ENCODE data around the gene RGS10.
A peak's percentile ranks its signal among the peaks of the same experiment; 100 is the strongest.

RGS10 gene

GRCh38 chr10:119499677-119500002, 42.9 kb downstream of the RGS10 start:
- no peak overlapping the region for H3K9ac ChIP-seq (ENCODE audit: low read depth, low read length)

GRCh38 chr10:119498889-119499676, 43.4 kb downstream of the RGS10 start:
- H3K4me1 ChIP-seq (ENCODE audit: insufficient read depth, low read length) = peaks cover 35% of the 10 kb centered on the region
- H3K27ac ChIP-seq (ENCODE audit: low read length) = peak overlapping the region; percentile 15; the same call in 1 of the 2 replicates
- ATAC-seq (ENCODE audit: insufficient read depth, low read depth) = no peak

More at GRCh38 chr10:119499677-119500002, 42.9 kb downstream of the RGS10 start:
- no peaks in the 10 kb centered on the region for H4K20me1 ChIP-seq (ENCODE audit: insufficient read depth, low read length)
- H3K4me1 ChIP-seq (ENCODE audit: insufficient read depth, low read length) = peaks cover 36% of the 10 kb centered on the region
- peaks cover 3% of the 10 kb centered on the region; the same call in 1 of the 2 replicates for H3K79me2 ChIP-seq (ENCODE audit: insufficient read depth, low read length)
- H3K4me3 ChIP-seq (ENCODE audit: low read depth in 1 of 2, low read length in 2 of 2) = no peak overlapping the region
- peaks cover 21% of the 10 kb centered on the region for H3K36me3 ChIP-seq (ENCODE audit: insufficient read depth, low read length)
- no peak for ATAC-seq (ENCODE audit: insufficient read depth, low read depth)
- no peak overlapping the region for H2AFZ ChIP-seq (ENCODE audit: low read depth, low read length)
- no peak overlapping the region for H3K4me2 ChIP-seq (ENCODE audit: insufficient read depth, low read length)
- H3K9me3 ChIP-seq (ENCODE audit: insufficient read depth, low read length, severe bottlenecking) = no peaks in the 10 kb centered on the region
- DNase-seq = no peak
- 0 out of 2 replicates have a peak overlapping the region, but pooled peaks have one; percentile 15 for H3K27ac ChIP-seq (ENCODE audit: low read length)
- TF ChIP-seq EZH2 (IDR thresholded peaks at IDR 0.05; ENCODE audit: borderline replicate concordance, low read depth, low read length, severe bottlenecking) = no peak
- no peak for TF ChIP-seq CTCF (IDR thresholded peaks at IDR 0.05; ENCODE audit: borderline replicate concordance, extremely low read depth, low read length, poor library complexity, severe bottlenecking)
- H3K27me3 ChIP-seq (ENCODE audit: insufficient read depth, low read length, poor library complexity) = no peaks in the 10 kb centered on the region

GRCh38 chr10:119497243-119497642, 45.3 kb downstream of the RGS10 start:
- Histone ChIP-seq H3K79me2 (ENCODE audit: insufficient read depth, low read length) (peaks cover 3% of the 10 kb centered on the region; the same call in 1 of the 2 replicates), H2AFZ (ENCODE audit: low read depth, low read length) (no peak overlapping the region), H3K27ac (ENCODE audit: low read length) (no peak overlapping the region), H3K36me3 (ENCODE audit: insufficient read depth, low read length) (peaks cover 18% of the 10 kb centered on the region; the same call in 1 of the 2 replicates), H3K9me3 (ENCODE audit: insufficient read depth, low read length, severe bottlenecking) (no peaks in the 10 kb centered on the region), H3K4me1 (ENCODE audit: insufficient read depth, low read length) (peaks cover 17% of the 10 kb centered on the region), H3K27me3 (ENCODE audit: insufficient read depth, low read length, poor library complexity) (no peaks in the 10 kb centered on the region), H3K9ac (ENCODE audit: low read depth, low read length) (no peak overlapping the region), H3K4me3 (ENCODE audit: low read depth in 1 of 2, low read length in 2 of 2) (no peak overlapping the region), H3K4me2 (ENCODE audit: insufficient read depth, low read length) (no peak overlapping the region), H4K20me1 (ENCODE audit: insufficient read depth, low read length) (no peaks in the 10 kb centered on the region)
- DNase-seq (no peak), ATAC-seq (ENCODE audit: insufficient read depth, low read depth) (no peak)
- TF ChIP-seq EZH2 (IDR thresholded peaks at IDR 0.05; ENCODE audit: borderline replicate concordance, low read depth, low read length, severe bottlenecking) = no peak
- TF ChIP-seq CTCF (IDR thresholded peaks at IDR 0.05; ENCODE audit: borderline replicate concordance, extremely low read depth, low read length, poor library complexity, severe bottlenecking) = no peak

More at GRCh38 chr10:119498889-119499676, 43.4 kb downstream of the RGS10 start:
- no peak for TF ChIP-seq CTCF (IDR thresholded peaks at IDR 0.05; ENCODE audit: borderline replicate concordance, extremely low read depth, low read length, poor library complexity, severe bottlenecking)
- Histone ChIP-seq H3K27me3 (ENCODE audit: insufficient read depth, low read length, poor library complexity) (no peaks in the 10 kb centered on the region), H2AFZ (ENCODE audit: low read depth, low read length) (no peak overlapping the region), H3K9ac (ENCODE audit: low read depth, low read length) (no peak overlapping the region), H3K36me3 (ENCODE audit: insufficient read depth, low read length) (peaks cover 18% of the 10 kb centered on the region; the same call in 1 of the 2 replicates), H3K9me3 (ENCODE audit: insufficient read depth, low read length, severe bottlenecking) (no peaks in the 10 kb centered on the region), H3K79me2 (ENCODE audit: insufficient read depth, low read length) (peaks cover 3% of the 10 kb centered on the region; the same call in 1 of the 2 replicates), H4K20me1 (ENCODE audit: insufficient read depth, low read length) (no peaks in the 10 kb centered on the region), H3K4me2 (ENCODE audit: insufficient read depth, low read length) (no peak overlapping the region), H3K4me3 (ENCODE audit: low read depth in 1 of 2, low read length in 2 of 2) (no peak overlapping the region)
- DNase-seq = no peak

Measured in DND-41 (cell line).